NCI-H226 (cell line): ENCODE results near the gene POP4.
"Not testable (repeated sequence)": the region's sequence is repeated elsewhere in the genome, so short reads cannot be mapped to it uniquely, and the experiment has no call there.

Experiments
- DNase-seq: peaks from one replicate; pipeline ENCODE4 v3.0.0-alpha.2; 2015

POP4 gene

GRCh38 chr19:29605653-29606419 is at the start of gene POP4:
POP4 (plus strand) TSS chr19:29606283; CDS start chr19:29606319, 36 bp downstream.
- DNase-seq, result peak; percentile 94

GRCh38 chr19:29559110-29559509 is 47.0 kb upstream of the POP4 start:
- DNase-seq, result not testable (repeated sequence)

- no peak for DNase-seq
Observed at GRCh38 chr19:29559743-29560142, 46.3 kb upstream of the POP4 start.

- no peak for DNase-seq
Observed at GRCh38 chr19:29560313-29561075, 45.6 kb upstream of the POP4 start.

GRCh38 chr19:29561601-29562000 is 44.5 kb upstream of the POP4 start:
- DNase-seq, result no peak

GRCh38 chr19:29562299-29563297 is 43.5 kb upstream of the POP4 start:
- DNase-seq, result no peak

- no peak for DNase-seq
Observed at GRCh38 chr19:29563486-29564101, 42.5 kb upstream of the POP4 start.

- no peak for DNase-seq
Observed at GRCh38 chr19:29564574-29565005, 41.5 kb upstream of the POP4 start.

GRCh38 chr19:29565171-29565570 is 40.9 kb upstream of the POP4 start:
- no peak for DNase-seq

GRCh38 chr19:29566496-29567054 is 39.5 kb upstream of the POP4 start:
- DNase-seq, result no peak

- DNase-seq, result no peak
Observed at GRCh38 chr19:29567366-29567915, 38.6 kb upstream of the POP4 start.

- no peak for DNase-seq
Observed at GRCh38 chr19:29568036-29569025, 37.8 kb upstream of the POP4 start.

- no peak for DNase-seq
Observed at GRCh38 chr19:29569038-29569911, 36.8 kb upstream of the POP4 start.

GRCh38 chr19:29571181-29571580 is 34.9 kb upstream of the POP4 start:
- no peak for DNase-seq

- no peak for DNase-seq
Observed at GRCh38 chr19:29573486-29573885, 32.6 kb upstream of the POP4 start.

GRCh38 chr19:29574510-29574909 is 31.6 kb upstream of the POP4 start:
- DNase-seq, result no peak

GRCh38 chr19:29576046-29576606 is 30.0 kb upstream of the POP4 start:
- DNase-seq, result peak; percentile 45

GRCh38 chr19:29576761-29577648 is 29.1 kb upstream of the POP4 start:
- peak; percentile 29 for DNase-seq
